H9 (cell line): ENCODE measurements around the gene SLC9A1. TPM values are rescaled to one million over a fixed set of nuclear protein-coding genes. Genes with fewer than 3 reads are reported as not detected.

Source experiments
- DNase-seq: peaks from one replicate; pipeline ENCODE4 v3.0.0-alpha.2; 2017
- H2AFZ ChIP-seq: one replicate; pipeline ENCODE4 v1.6.1; 2013; ENCODE audit warnings: mild to moderate bottlenecking, low read length, control low read depth, moderate library complexity
- H2AK5ac ChIP-seq: 2 replicates; pipeline ENCODE4 v1.6.1; 2013; ENCODE audit warnings: low read length, control low read depth, mixed read lengths; ENCODE audit not compliant: insufficient read length
- H2BK120ac ChIP-seq: one replicate; pipeline ENCODE4 v1.6.1; 2013; ENCODE audit warnings: low read depth, mild to moderate bottlenecking, low read length, control low read depth, inconsistent platforms; ENCODE audit not compliant: poor library complexity, severe bottlenecking
- H2BK12ac ChIP-seq: 2 replicates; pipeline ENCODE4 v1.6.1; 2013; ENCODE audit warnings: low read length, control low read depth, mixed read lengths, low read depth; ENCODE audit not compliant: insufficient read length
- H2BK15ac ChIP-seq: 2 replicates; pipeline ENCODE4 v1.6.1; 2013; ENCODE audit warnings: low read depth, low read length, control low read depth
- H2BK20ac ChIP-seq: one replicate; pipeline ENCODE4 v1.6.1; 2013; ENCODE audit warnings: low read depth, mild to moderate bottlenecking, low read length, control low read depth, inconsistent platforms; ENCODE audit not compliant: poor library complexity, severe bottlenecking
- H2BK5ac ChIP-seq: 2 replicates; pipeline ENCODE4 v1.6.1; 2013; ENCODE audit warnings: low read length, control low read depth, mixed read lengths; ENCODE audit not compliant: insufficient read length
- H3K14ac ChIP-seq: 2 replicates; pipeline ENCODE4 v1.6.1; 2013; ENCODE audit warnings: low read length, control low read depth; ENCODE audit not compliant: insufficient read depth
- H3K18ac ChIP-seq: 2 replicates; pipeline ENCODE4 v1.6.1; 2013; ENCODE audit warnings: low read depth, mild to moderate bottlenecking, mixed read lengths, low read length, control low read depth; ENCODE audit not compliant: insufficient read length
- H3K23ac ChIP-seq: 2 replicates; pipeline ENCODE4 v1.6.1; 2013; ENCODE audit warnings: low read length, control low read depth, mixed read lengths, low read depth; ENCODE audit not compliant: insufficient read length
- H3K23me2 ChIP-seq: 2 replicates; pipeline ENCODE4 v1.6.1; 2013; ENCODE audit warnings: low read depth, mild to moderate bottlenecking, mixed read lengths, low read length, control low read depth; ENCODE audit not compliant: insufficient read length, poor library complexity, severe bottlenecking
- H3K27ac ChIP-seq: 2 replicates; pipeline ENCODE4 v1.5.1; 2013; ENCODE audit warnings: low read length, control low read depth, mixed read lengths, low read depth; ENCODE audit not compliant: insufficient read length
- H3K27me3 ChIP-seq: 2 replicates; pipeline ENCODE4 v1.6.1; 2013; ENCODE audit warnings: low read length, control low read depth, inconsistent platforms; ENCODE audit not compliant: insufficient read depth
- H3K4ac ChIP-seq: 2 replicates; pipeline ENCODE4 v1.6.1; 2013; ENCODE audit warnings: low read depth, mild to moderate bottlenecking, control low read depth, inconsistent platforms, low read length, moderate library complexity
- H3K4me1 ChIP-seq: 2 replicates; pipeline ENCODE4 v1.6.1; 2013; ENCODE audit warnings: low read length, control low read depth, inconsistent platforms; ENCODE audit not compliant: insufficient read depth
- H3K4me2 ChIP-seq: 2 replicates; pipeline ENCODE4 v1.6.1; 2013; ENCODE audit warnings: low read length, control low read depth, mixed read lengths; ENCODE audit not compliant: insufficient read length, insufficient read depth
- H3K56ac ChIP-seq: 2 replicates; pipeline ENCODE4 v1.6.1; 2013; ENCODE audit warnings: low read depth, mild to moderate bottlenecking, mixed read lengths, low read length, control low read depth; ENCODE audit not compliant: insufficient read length
- H3K79me1 ChIP-seq: 2 replicates; pipeline ENCODE4 v1.6.1; 2013; ENCODE audit warnings: low read depth, mild to moderate bottlenecking, moderate library complexity, low read length, control low read depth, inconsistent platforms; ENCODE audit not compliant: insufficient read depth, poor library complexity, severe bottlenecking
- H3K79me2 ChIP-seq: 2 replicates; pipeline ENCODE4 v1.6.1; 2013; ENCODE audit warnings: low read length, control low read depth, inconsistent platforms; ENCODE audit not compliant: insufficient read depth
- H3K9ac ChIP-seq: 2 replicates; pipeline ENCODE4 v1.6.1; 2013; ENCODE audit warnings: low read length, control low read depth, mixed read lengths; ENCODE audit not compliant: insufficient read length; ENCODE audit errors: extremely low read depth
- H3K9me3 ChIP-seq: one replicate; pipeline ENCODE4 v1.6.1; 2013; ENCODE audit warnings: low read depth, low read length, inconsistent platforms; ENCODE audit not compliant: control insufficient read depth
- H3T11ph ChIP-seq: one replicate; pipeline ENCODE4 v1.6.1; 2013; ENCODE audit warnings: mild to moderate bottlenecking, low read length, control low read depth, inconsistent platforms
- H4K20me1 ChIP-seq: one replicate; pipeline ENCODE4 v1.6.1; 2013; ENCODE audit not compliant: control insufficient read depth, insufficient read length, insufficient read depth
- H4K5ac ChIP-seq: 2 replicates; pipeline ENCODE4 v1.6.1; 2013; ENCODE audit warnings: low read depth, mild to moderate bottlenecking, mixed read lengths, low read length, control low read depth; ENCODE audit not compliant: insufficient read length
- H4K8ac ChIP-seq: replicated peaks from 2 replicates; pipeline ENCODE4 v1.6.1; 2013; ENCODE audit warnings: low read length, control low read depth, mixed read lengths, low read depth; ENCODE audit not compliant: insufficient read length
- H4K91ac ChIP-seq: 2 replicates; pipeline ENCODE4 v1.6.1; 2013; ENCODE audit warnings: low read depth, mild to moderate bottlenecking, moderate library complexity, mixed read lengths, low read length, control low read depth; ENCODE audit not compliant: insufficient read length
- H3K27ac Mint-ChIP-seq, 3 experiments: 2 replicates in 2 of 3; 3 replicates in 1 of 3; pipeline ENCODE4 v1.8.0; 2020 to 2021; ENCODE audit warnings: mixed read lengths in 3 of 3, mild to moderate bottlenecking in 1 of 3, moderate library complexity in 1 of 3
- H3K27me3 Mint-ChIP-seq: 2 replicates; pipeline ENCODE4 v1.8.0; 2021; ENCODE audit warnings: low read depth, mild to moderate bottlenecking, moderate library complexity, mixed read lengths
- H3K36me3 Mint-ChIP-seq, 3 experiments: 2 replicates in 2 of 3; 3 replicates in 1 of 3; pipeline ENCODE4 v1.8.0; 2020 to 2021; ENCODE audit warnings: low read depth in 3 of 3, mixed read lengths in 3 of 3; ENCODE audit not compliant: insufficient read depth in 1 of 3
- H3K4me1 Mint-ChIP-seq, 2 experiments: 2 replicates each; pipeline ENCODE4 v1.8.0; 2020; ENCODE audit warnings: mixed read lengths in 2 of 2
- H3K4me3 Mint-ChIP-seq, 2 experiments: 2 replicates in 1 of 2; 3 replicates in 1 of 2; pipeline ENCODE4 v1.8.0; 2020 to 2021; ENCODE audit warnings: mild to moderate bottlenecking in 2 of 2, mixed read lengths in 2 of 2, moderate library complexity in 1 of 2
- H3K9me3 Mint-ChIP-seq, 2 experiments: 2 replicates in 1 of 2; 3 replicates in 1 of 2; pipeline ENCODE4 v1.8.0; 2020; ENCODE audit warnings: mild to moderate bottlenecking in 2 of 2, mixed read lengths in 2 of 2, moderate library complexity in 1 of 2
- WGBS: extraction: QIAGEN DNeasy Blood & Tissue Kit; methylation state at CpG from one replicate; pipeline ENCODE4 v1.1.7; 2013; ENCODE audit warnings: missing lambda C conversion rate, low lambda C conversion rate, mixed read lengths; ENCODE audit not compliant: insufficient read length; ENCODE audit errors: extremely low coverage; 5-methylcytosine and 5-hydroxymethylcytosine counted together
- total RNA-seq: library from RNA; stranded (reverse); gene quantifications from 2 replicates; pipeline ENCODE4 v1.2.1, GENCODE V29; 2021
- TF ChIP-seq, protein P1 (sequence below): fragments of 200-600 bp; sonication (generic); conservative IDR thresholded peaks from 3 replicates; pipeline ENCODE4 v1.8.0; 2021; ENCODE audit warnings: antibody characterized with exemption, mild to moderate bottlenecking

SLC9A1 gene
- total RNA-seq, 1 experiment from 2014 or later, result 20.8 TPM

DNA sequence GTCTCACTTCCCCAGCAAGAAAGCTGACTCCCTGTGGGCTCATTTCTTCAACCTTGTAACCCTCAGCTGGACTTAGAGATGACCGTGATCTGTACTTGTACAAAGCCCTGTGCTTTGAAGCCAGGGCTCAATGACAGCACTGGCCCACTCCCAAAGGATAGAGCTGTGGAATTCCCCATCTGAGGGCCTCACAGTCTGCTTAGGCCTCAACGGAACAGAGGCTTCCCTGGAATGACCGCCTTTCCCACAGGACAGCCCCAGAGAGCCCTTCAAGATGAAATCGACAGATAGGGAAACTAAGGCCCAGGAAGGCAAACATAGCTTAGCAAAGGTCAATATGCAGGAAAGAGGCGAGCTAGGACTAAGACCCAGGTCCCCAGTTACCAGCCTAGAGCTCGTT is 11.5 kb downstream of the SLC9A1 start:
- Histone ChIP-seq H2AFZ (no peak overlapping the region), H3K79me1 (no peaks in the 10 kb centered on the region), H3T11ph (no peak overlapping the region), H3K23ac (no peak overlapping the region), H3K14ac (no peak overlapping the region), H3K9me3 (no peaks in the 10 kb centered on the region), H3K18ac (no peak overlapping the region), H2AK5ac (no peak overlapping the region), H3K56ac (no peak overlapping the region), H4K20me1 (no peaks in the 10 kb centered on the region), H3K9ac (no peak overlapping the region), H2BK5ac (no peak overlapping the region), H4K91ac (no peak overlapping the region), H3K27ac (no peak overlapping the region), H3K79me2 (no peaks in the 10 kb centered on the region; the same call in 1 of the 2 replicates), H2BK120ac (no peak overlapping the region), H2BK12ac (no peak overlapping the region), H3K4me2 (no peak overlapping the region), H3K4ac (no peak overlapping the region), H3K4me1 (peaks cover 10% of the 10 kb centered on the region; the same call in 1 of the 2 replicates), H4K5ac (no peak overlapping the region), H2BK15ac (no peak overlapping the region), H4K8ac (no peak overlapping the region), H3K27me3 (no peaks in the 10 kb centered on the region), H3K23me2 (no peaks in the 10 kb centered on the region), H2BK20ac (no peak overlapping the region)
- peaks cover 45 to 49% of the 10 kb centered on the region in 2 experiments for H3K4me1 Mint-ChIP-seq
- DNase-seq, result no peak
- H3K36me3 Mint-ChIP-seq, result peaks cover 0 to 6% (median 5%) of the 10 kb centered on the region in 3 experiments; a peak in 2 of 7 replicates
- H3K4me3 Mint-ChIP-seq, result no peak overlapping the region
- peak overlapping the region in 2 of 3 experiments; percentile 59 to 76; a peak in 5 of 7 replicates for H3K27ac Mint-ChIP-seq
- TF ChIP-seq, protein P1, sequence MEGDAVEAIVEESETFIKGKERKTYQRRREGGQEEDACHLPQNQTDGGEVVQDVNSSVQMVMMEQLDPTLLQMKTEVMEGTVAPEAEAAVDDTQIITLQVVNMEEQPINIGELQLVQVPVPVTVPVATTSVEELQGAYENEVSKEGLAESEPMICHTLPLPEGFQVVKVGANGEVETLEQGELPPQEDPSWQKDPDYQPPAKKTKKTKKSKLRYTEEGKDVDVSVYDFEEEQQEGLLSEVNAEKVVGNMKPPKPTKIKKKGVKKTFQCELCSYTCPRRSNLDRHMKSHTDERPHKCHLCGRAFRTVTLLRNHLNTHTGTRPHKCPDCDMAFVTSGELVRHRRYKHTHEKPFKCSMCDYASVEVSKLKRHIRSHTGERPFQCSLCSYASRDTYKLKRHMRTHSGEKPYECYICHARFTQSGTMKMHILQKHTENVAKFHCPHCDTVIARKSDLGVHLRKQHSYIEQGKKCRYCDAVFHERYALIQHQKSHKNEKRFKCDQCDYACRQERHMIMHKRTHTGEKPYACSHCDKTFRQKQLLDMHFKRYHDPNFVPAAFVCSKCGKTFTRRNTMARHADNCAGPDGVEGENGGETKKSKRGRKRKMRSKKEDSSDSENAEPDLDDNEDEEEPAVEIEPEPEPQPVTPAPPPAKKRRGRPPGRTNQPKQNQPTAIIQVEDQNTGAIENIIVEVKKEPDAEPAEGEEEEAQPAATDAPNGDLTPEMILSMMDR, result no peak
- no CpG with 5 or more reads among the region's 6 CpGs for WGBS
- 0 out of 5 replicates have a peak, but pooled peaks cover 0 to 3% of the 10 kb centered on the region in 2 experiments for H3K9me3 Mint-ChIP-seq
- H3K27me3 Mint-ChIP-seq, result no peaks in the 10 kb centered on the region; the same call in none of the 2 replicates
